Right renal cortex interstitium (tissue), 3 donors: ENCODE data around the gene TMEM18. TPM values are rescaled to one million over a fixed set of nuclear protein-coding genes. Genes with fewer than 3 reads are reported as not detected.

ENCODE experiments used
- DNase-seq, 3 donors: peaks; one replicate each; pipeline ENCODE4 v3.0.0-alpha.2; 2013; ENCODE audit warnings: low read depth in 3 of 3, low spot score in 2 of 3
- polyA plus RNA-seq, 3 donors: library from polyadenylated mRNA; unstranded; fragments of 120-200 nt; gene quantifications; one replicate each; pipeline ENCODE4 v1.2.1, GENCODE V29; 2013; ENCODE audit not compliant: insufficient read length in 3 of 3

Gene TMEM18
- polyA plus RNA-seq, 3 donors = 59.7 to 60.9 (median 60.7) TPM

DNA sequence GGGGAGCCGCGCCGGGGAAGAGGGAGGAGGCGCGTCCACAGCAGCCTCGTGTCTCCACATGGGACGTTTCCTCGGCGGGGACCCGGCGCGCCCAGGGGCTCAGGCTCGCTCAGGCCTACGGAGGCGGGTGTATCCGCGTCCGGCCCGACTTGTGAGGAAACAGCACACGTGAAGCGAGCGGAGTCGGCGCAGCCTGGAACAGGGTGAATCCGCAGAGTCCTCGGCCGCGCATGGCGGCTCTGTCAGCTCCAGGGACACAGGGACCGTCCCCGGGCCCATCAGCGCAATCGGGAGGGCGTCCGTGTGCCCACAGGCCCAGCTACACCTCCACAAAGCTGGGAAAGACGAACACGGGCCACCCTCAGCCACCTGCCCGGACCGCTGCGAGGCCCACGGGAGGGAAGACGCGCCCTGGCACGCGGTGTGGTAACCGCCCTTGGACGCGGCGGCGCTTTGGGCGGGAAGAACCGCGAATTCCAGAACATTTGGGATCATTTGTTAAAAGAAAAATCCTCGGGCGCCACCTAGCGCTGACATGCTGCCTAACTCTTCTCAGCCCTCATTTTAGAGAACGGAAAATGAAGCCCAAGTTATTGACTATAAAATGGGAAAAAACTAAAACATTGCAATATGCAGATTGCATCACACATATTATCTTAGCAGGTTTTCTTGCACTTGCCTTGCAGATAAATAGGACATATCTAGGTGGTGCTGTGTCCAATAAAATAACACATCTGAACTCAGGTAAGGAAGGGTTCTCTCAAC is 40.4 kb downstream of the TMEM18 start:
- peak in 2 of 3 donors; percentile 58 to 68 for DNase-seq

- DNase-seq = no peak
These were observed 41.3 kb downstream of the TMEM18 start for GRCh38 chr2:635687-636621.

- DNase-seq = peak in 2 of 3 donors; percentile 45 to 68
These were observed 42.4 kb downstream of the TMEM18 start for GRCh38 chr2:634636-635388.

DNA sequence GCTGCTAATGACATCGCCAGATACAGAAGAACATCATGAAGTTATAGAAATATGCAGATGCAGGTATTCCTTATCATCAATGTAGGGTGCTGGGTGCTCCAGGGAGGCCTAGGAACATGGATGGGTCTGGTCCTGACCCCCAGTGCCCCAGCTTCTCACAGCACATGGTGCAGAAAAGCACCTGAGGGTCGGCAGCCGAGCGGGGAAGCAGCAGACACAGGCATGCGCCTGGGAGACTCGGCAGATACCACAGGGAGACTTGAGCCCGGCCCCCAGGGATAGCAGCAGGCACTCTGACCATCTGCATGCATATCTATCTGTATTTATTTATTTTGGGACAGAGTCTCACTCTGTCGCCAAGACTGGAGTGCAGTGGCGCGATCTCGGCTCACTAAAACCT is 43.2 kb downstream of the TMEM18 start:
- DNase-seq = no peak

- no peak for DNase-seq
These were observed 43.8 kb downstream of the TMEM18 start for GRCh38 chr2:633371-633770.

GRCh38 chr2:632471-632870 is 44.7 kb downstream of the TMEM18 start:
- DNase-seq = no peak

- DNase-seq = no peak
These were observed 45.5 kb downstream of the TMEM18 start for GRCh38 chr2:631741-632140.

DNA sequence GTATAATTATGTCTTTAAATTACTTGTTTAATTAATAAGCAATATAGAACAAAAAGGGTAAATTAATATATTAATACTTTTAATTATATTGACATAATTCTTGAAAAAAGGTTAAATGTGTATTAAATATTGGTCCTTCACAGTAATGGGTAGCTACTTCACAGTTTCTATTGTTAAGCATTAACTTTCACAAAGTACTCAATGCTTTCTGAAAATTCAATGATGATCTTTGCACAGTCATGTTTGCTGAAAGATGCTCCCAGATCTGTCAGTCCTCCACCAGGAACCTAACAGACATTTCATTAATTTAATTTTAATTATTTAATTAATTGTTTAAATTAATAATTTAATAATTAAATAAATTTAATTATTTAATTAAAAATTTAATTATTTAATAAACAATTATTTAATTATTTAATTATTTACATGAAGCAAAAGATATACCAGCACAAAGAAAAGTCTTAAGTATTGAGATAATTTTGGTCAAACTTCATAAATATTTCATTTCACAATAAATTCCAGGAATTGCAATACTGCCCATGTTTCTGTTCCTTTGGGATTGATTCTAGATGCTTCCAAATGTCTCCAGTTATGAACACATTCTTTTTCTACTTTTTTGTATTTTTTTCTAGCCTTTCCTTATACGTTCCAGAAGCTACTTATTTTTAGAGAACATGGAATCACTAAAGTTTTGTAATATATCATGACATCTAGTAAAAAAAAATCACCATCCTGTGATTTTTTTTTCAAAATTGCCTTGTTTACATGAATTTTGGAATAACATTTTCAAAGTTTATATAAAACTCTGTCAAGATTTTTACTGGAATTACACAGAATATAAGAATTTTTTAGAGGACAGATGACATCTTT is 46.5 kb downstream of the TMEM18 start:
- no peak for DNase-seq

DNA sequence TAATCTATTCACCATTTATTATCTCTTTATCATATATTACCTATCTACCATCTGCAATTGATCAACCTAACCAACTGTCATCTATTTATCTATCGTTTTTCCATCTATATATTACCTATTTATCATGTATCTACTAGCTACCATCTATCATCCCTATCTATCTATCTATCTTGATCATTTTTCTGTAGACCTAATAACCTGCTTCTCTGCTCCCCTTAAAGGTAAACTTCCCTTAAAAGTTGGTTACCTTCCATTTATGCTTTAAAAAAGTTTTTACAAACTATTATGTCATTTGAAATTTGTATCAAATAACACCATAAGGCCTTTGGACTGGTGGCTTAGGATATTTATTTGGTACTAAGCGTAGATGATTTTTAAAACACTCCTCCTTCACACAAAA is 47.2 kb downstream of the TMEM18 start:
- DNase-seq = no peak

GRCh38 chr2:628651-629050 is 48.6 kb downstream of the TMEM18 start:
- DNase-seq = no peak

- DNase-seq = no peak
These were observed 49.2 kb downstream of the TMEM18 start for GRCh38 chr2:627926-628560.

- no peak for DNase-seq
These were observed 49.9 kb downstream of the TMEM18 start for GRCh38 chr2:627340-627709.

DNA sequence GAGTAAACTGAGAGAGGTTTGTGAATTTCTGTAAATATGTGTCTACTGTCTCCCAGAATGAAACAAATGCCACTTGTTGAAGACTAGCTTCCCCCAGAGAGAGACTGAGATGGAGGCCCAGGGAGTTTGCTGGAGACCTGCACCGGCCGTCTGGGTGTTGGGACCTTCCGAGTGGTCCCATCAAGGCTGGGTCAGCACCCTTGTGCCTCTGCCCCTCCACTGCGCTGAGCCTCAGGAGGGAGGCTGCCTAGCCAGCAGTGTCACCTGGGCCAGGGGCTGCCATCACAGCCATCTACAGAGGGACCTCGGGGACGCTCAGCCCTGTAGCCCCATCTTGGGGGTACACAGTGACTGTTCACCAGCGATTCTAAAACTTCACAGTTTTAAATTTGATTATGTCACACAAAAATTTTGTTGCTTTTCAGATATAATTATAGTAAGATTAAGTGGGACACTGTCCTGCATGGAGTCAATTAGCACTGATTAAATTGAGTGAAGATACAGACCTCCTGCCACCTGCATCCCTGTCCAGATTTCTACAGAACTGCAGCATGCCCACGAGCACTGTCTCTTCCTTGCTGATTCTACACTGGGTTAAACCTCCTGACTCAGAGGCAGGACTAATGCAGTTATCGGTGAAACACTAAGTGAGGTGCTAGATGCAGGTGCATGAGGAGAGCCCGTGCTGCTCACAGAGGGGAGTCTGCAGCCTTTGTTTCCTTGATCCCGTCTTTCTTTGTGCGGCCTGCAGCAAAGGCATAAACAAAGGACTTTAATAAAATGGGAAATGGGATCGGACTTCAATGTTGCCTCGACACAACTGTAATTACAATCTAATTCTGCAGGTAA is 50.5 kb downstream of the TMEM18 start:
- no peak for DNase-seq

- no peak for DNase-seq
These were observed 51.5 kb downstream of the TMEM18 start for GRCh38 chr2:625415-626333.

GRCh38 chr2:624551-625347 is 52.5 kb downstream of the TMEM18 start:
- no peak for DNase-seq

DNA sequence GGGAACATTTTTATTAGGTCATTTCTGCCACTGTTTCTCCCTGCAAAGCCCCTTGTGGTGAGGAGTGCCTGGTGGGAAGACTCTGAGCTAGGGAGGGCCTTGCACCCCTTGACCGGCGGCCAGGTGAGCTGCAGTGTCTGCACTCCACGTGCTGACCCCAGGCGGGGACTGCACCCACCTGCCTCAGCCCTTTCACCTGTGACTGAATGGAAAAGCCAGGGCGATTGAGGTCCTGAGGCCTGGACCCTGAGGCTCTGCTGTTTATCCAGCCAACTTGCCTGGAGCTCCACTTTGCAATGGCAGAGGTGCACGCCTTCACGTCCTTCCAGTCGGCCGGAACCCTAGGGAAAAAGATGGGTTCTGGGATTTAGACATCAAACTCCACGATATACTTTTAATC is 53.1 kb downstream of the TMEM18 start:
- no peak for DNase-seq
